Nephron (organoid): ENCODE measurements around the gene ERCC6L2.

Experiments used
- H3K27ac Mint-ChIP-seq, 3 experiments: 2 replicates each; pipeline ENCODE4 v1.8.0; 2020; ENCODE audit warnings: mixed read lengths in 3 of 3, mild to moderate bottlenecking in 2 of 3, moderate library complexity in 1 of 3
- H3K27me3 Mint-ChIP-seq: 2 replicates; pipeline ENCODE4 v1.8.0; 2021; ENCODE audit warnings: low read depth, mild to moderate bottlenecking, moderate library complexity, mixed read lengths
- H3K36me3 Mint-ChIP-seq: 2 replicates; pipeline ENCODE4 v1.8.0; 2020; ENCODE audit warnings: low read depth, mixed read lengths
- H3K4me1 Mint-ChIP-seq: 2 replicates; pipeline ENCODE4 v1.8.0; 2020; ENCODE audit warnings: mixed read lengths
- H3K4me3 Mint-ChIP-seq, 3 experiments: 2 replicates each; pipeline ENCODE4 v1.8.0; 2020; ENCODE audit warnings: mild to moderate bottlenecking in 3 of 3, mixed read lengths in 3 of 3, moderate library complexity in 2 of 3
- H3K9me3 Mint-ChIP-seq: 2 replicates; pipeline ENCODE4 v1.8.0; 2020; ENCODE audit warnings: mixed read lengths
- TF ChIP-seq, protein P1 (sequence below), 3 experiments: fragments of 200-600 bp; sonication (generic); IDR thresholded peaks; one replicate each; pipeline ENCODE4 v1.5.0; 2021; ENCODE audit warnings: antibody characterized with exemption in 3 of 3; ENCODE audit not compliant: unreplicated experiment in 3 of 3

ERCC6L2 gene

GRCh38 chr9:95880021-95880690 is 4.7 kb downstream of the ERCC6L2 start:
- Mint-ChIP-seq H3K4me3 (peak overlapping the region; percentile 6 to 44 (median 33)), H3K9me3 (no peaks in the 10 kb centered on the region), H3K4me1 (peaks cover 14% of the 10 kb centered on the region), H3K27ac (peak overlapping the region; percentile 47 to 70 (median 67)), H3K36me3 (peaks cover 34% of the 10 kb centered on the region), H3K27me3 (no peaks in the 10 kb centered on the region)
- TF ChIP-seq, protein P1, sequence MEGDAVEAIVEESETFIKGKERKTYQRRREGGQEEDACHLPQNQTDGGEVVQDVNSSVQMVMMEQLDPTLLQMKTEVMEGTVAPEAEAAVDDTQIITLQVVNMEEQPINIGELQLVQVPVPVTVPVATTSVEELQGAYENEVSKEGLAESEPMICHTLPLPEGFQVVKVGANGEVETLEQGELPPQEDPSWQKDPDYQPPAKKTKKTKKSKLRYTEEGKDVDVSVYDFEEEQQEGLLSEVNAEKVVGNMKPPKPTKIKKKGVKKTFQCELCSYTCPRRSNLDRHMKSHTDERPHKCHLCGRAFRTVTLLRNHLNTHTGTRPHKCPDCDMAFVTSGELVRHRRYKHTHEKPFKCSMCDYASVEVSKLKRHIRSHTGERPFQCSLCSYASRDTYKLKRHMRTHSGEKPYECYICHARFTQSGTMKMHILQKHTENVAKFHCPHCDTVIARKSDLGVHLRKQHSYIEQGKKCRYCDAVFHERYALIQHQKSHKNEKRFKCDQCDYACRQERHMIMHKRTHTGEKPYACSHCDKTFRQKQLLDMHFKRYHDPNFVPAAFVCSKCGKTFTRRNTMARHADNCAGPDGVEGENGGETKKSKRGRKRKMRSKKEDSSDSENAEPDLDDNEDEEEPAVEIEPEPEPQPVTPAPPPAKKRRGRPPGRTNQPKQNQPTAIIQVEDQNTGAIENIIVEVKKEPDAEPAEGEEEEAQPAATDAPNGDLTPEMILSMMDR (IDR thresholded peaks at IDR 0.05; ENCODE audit: unreplicated experiment in 3 of 3), result no peak

GRCh38 chr9:95887926-95888497 is 12.5 kb downstream of the ERCC6L2 start:
- Mint-ChIP-seq H3K36me3 (peaks cover 62% of the 10 kb centered on the region), H3K9me3 (peaks cover 6% of the 10 kb centered on the region)
- TF ChIP-seq, protein P1 (IDR thresholded peaks at IDR 0.05; ENCODE audit: unreplicated experiment in 3 of 3), result no peak

DNA sequence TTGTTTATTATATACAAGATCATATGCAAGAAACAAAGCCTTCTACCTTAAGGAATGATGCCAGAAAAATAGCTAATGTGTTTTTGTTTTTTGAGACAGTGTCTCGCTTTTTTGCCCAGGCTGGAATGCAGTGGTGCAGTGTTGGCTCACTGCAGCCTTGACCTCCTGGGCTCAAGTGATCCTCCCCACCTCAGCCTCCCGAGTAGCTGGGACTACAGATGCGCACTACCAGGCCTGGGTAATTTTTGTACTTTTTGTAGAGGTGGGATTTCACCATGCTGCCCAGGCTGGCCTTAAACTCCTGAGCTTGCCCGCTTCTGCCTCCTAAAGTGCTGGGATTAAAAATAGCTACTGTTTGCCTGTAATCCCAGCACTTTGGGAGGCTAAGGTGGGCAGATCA is 15.1 kb downstream of the ERCC6L2 start:
- H3K4me1 Mint-ChIP-seq, result no peaks in the 10 kb centered on the region
- TF ChIP-seq, protein P1 (IDR thresholded peaks at IDR 0.05; ENCODE audit: unreplicated experiment in 3 of 3), result no peak
- peaks cover 52% of the 10 kb centered on the region for H3K36me3 Mint-ChIP-seq
- H3K9me3 Mint-ChIP-seq, result peaks cover 13% of the 10 kb centered on the region
- no peak overlapping the region for H3K4me3 Mint-ChIP-seq
- no peaks in the 10 kb centered on the region for H3K27me3 Mint-ChIP-seq
- no peak overlapping the region for H3K27ac Mint-ChIP-seq

More at GRCh38 chr9:95887926-95888497, 12.5 kb downstream of the ERCC6L2 start:
- no peak overlapping the region for H3K27ac Mint-ChIP-seq
- H3K4me3 Mint-ChIP-seq, result no peak overlapping the region
- H3K27me3 Mint-ChIP-seq, result no peaks in the 10 kb centered on the region
- H3K4me1 Mint-ChIP-seq, result no peaks in the 10 kb centered on the region

DNA sequence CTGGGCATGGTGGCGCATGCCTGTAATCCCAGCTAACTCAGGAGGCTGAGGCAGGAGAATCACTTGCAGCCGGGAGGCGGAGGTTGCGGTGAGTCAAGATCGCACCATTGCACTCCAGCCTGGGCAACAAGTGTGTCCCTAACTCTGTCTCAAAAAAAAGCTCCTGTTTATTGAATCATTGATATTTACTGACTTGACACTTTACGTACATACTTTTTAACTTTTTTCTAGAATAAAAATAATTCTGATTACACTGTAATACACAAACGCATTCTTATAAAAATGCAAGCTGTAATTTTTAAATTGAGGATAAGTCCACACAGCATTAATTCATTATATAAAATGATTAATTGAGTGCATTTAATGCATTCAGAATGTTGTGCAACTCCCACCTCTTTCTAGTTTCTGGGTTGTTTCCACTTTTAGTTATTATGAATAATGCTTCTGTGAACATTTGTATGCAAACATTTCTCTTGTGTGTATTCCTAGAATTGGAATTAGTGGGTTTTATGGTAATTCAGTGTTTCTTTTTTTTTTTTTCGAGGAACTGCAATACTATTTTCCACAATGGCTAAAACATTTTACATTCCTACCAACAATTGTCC is 15.7 kb downstream of the ERCC6L2 start:
- H3K4me1 Mint-ChIP-seq, result no peaks in the 10 kb centered on the region
- no peaks in the 10 kb centered on the region for H3K27me3 Mint-ChIP-seq
- TF ChIP-seq, protein P1 (IDR thresholded peaks at IDR 0.05; ENCODE audit: unreplicated experiment in 3 of 3), result no peak
- H3K4me3 Mint-ChIP-seq, result no peak overlapping the region
- H3K27ac Mint-ChIP-seq, result no peak overlapping the region
- peaks cover 53% of the 10 kb centered on the region for H3K36me3 Mint-ChIP-seq
- peaks cover 13% of the 10 kb centered on the region for H3K9me3 Mint-ChIP-seq

DNA sequence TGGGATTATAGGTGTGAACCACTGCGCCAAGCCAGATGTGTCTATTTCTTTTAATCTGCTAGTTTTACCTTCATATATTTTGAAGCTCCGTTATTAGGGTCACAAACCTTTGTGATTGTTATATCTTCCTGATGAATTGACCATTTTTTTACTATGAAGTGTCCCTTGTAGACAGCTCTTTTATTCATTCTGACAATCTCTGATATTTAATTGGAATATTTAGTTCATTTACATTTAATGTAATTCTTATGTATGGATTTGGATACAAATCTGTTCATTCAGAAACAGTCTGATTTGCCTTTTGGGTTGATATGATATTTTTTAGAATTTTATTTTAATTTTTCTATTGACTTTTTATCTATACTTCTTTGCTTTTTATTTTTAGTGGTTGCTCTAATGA is 17.2 kb downstream of the ERCC6L2 start:
- TF ChIP-seq, protein P1 (IDR thresholded peaks at IDR 0.05; ENCODE audit: unreplicated experiment in 3 of 3), result no peak
- Mint-ChIP-seq H3K9me3 (peaks cover 13% of the 10 kb centered on the region), H3K4me1 (no peaks in the 10 kb centered on the region), H3K27ac (no peak overlapping the region), H3K27me3 (no peaks in the 10 kb centered on the region), H3K36me3 (peaks cover 48% of the 10 kb centered on the region), H3K4me3 (no peak overlapping the region)
